ENCODE results near the gene ZBP1.

The ZBP1 gene

DNA sequence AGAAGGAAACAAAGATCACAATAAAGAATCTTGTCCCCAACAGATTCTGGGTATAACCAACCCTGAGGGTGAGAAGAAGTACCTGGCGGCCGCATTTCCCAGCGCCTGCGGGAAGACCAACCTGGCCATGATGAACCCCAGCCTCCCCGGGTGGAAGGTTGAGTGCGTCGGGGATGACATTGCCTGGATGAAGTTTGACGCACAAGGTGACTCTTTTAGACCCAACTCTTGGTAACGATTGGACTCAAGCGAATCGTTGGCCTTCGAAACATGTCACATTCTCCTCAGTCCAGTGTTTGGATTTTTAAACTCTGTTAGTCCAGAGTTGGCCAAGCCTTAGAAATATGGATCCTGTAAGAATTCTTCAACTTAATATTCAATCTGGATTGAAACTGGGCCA is 56.7 kb downstream of the ZBP1 start:
- TF ChIP-seq, protein P1, sequence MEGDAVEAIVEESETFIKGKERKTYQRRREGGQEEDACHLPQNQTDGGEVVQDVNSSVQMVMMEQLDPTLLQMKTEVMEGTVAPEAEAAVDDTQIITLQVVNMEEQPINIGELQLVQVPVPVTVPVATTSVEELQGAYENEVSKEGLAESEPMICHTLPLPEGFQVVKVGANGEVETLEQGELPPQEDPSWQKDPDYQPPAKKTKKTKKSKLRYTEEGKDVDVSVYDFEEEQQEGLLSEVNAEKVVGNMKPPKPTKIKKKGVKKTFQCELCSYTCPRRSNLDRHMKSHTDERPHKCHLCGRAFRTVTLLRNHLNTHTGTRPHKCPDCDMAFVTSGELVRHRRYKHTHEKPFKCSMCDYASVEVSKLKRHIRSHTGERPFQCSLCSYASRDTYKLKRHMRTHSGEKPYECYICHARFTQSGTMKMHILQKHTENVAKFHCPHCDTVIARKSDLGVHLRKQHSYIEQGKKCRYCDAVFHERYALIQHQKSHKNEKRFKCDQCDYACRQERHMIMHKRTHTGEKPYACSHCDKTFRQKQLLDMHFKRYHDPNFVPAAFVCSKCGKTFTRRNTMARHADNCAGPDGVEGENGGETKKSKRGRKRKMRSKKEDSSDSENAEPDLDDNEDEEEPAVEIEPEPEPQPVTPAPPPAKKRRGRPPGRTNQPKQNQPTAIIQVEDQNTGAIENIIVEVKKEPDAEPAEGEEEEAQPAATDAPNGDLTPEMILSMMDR (IDR thresholded peaks at IDR 0.05) = no peak

DNA sequence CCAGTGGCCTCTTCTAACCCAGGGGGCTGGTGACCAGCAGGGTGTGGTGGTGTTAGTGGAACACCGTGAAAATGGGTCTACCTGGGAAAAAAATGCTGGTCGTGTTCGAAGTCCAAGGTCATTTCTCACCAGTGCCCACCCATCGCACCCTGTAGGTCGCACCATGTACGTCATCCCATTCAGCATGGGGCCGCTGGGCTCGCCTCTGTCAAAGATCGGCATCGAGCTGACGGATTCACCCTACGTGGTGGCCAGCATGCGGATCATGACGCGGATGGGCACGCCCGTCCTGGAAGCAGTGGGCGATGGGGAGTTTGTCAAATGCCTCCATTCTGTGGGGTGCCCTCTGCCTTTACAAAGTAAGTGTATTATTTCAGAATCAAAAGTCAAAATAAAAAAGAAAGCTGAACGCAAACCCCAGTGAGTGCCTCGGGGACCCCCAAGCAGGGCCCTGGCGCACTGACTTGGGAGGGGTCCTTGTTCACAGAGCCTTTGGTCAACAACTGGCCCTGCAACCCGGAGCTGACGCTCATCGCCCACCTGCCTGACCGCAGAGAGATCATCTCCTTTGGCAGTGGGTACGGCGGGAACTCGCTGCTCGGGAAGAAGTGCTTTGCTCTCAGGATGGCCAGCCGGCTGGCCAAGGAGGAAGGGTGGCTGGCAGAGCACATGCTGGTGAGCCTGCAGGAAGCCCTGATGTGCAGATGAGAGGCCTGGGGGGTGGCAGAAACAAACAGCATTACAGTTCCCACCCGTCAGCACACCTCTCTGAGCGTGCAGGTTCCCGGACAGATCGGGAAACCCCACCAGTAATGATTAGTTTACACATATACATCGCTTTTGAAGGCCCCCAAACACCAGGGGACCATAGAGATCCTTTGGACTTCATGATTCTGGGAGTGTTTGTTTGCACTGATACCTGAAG is 57.4 kb downstream of the ZBP1 start:
- TF ChIP-seq, protein P1 (IDR thresholded peaks at IDR 0.05) = no peak

DNA sequence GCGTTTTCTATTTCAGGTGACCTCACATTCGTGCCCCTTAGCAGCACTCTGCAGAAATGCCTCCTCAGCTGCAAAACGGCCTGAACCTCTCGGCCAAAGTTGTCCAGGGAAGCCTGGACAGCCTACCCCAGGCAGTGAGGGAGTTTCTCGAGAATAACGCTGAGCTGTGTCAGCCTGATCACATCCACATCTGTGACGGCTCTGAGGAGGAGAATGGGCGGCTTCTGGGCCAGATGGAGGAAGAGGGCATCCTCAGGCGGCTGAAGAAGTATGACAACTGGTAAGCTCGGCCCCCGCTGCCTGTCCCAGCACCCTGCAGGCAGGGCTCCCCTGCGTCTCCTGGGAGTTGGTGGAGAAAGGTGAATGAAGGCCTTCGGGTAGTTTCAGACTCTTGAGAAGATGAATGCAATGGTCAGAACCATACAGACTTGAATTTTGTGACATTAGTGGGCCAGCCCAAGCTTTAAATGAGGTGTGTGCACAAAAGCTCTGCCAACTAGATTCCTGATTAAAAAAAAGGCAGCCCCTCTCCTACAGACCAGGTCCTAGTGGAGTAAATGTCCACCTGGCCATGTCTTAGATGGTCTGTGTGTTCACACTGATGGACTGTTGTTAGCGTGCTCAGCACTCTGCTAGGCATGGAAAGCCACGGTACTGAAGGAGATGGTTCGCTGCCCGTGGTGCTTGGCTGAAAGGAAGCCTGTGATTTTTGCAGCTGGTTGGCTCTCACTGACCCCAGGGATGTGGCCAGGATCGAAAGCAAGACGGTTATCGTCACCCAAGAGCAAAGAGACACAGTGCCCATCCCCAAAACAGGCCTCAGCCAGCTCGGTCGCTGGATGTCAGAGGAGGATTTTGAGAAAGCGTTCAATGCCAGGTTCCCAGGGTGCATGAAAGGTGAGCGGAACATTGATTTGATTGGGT is 58.6 kb downstream of the ZBP1 start:
- TF ChIP-seq, protein P1 (IDR thresholded peaks at IDR 0.05) = no peak

DNA sequence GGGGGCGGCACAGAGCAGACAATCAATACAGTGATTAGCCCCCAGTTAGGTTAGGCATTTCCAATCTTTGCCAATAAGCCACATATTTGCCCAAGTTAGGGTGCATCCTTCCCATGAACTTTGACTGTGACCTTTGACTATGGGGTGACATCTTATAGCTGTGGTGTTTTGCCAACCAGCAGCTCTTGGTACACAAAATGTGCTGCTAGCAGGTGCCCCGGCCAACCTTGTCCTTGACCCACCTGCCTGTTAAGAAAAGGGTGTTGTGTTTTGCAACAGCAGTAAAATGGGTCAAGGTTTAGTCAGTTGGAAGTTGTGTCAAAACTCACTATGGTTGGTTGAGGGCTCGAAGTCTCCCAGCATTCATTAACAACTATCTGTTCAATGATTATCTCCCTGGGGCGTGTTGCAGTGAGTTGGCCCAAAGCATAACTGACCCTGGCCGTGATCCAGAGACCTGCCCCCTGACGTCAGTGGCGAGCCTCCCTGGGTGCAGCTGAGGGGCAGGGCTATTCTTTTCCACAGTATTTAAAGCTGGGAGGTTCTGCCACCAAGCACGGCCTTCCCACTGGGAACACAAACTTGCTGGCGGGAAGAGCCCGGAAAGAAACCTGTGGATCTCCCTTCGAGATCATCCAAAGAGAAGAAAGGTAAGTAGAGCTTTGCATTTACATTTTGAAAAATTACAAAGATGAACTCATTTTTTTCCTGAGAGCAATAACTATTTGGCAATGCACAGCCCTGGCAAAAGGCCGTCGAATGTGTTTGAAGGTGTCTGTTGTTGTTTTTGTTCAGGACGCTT is 59.5 kb downstream of the ZBP1 start, which contains the start of gene PCK1:
TSS of gene PCK1 (plus strand) at position 557 of the 802 bp plus-strand sequence. CDS start 302 bp downstream, outside the sequence.
- TF ChIP-seq, protein P1 (IDR thresholded peaks at IDR 0.05) = no peak

DNA sequence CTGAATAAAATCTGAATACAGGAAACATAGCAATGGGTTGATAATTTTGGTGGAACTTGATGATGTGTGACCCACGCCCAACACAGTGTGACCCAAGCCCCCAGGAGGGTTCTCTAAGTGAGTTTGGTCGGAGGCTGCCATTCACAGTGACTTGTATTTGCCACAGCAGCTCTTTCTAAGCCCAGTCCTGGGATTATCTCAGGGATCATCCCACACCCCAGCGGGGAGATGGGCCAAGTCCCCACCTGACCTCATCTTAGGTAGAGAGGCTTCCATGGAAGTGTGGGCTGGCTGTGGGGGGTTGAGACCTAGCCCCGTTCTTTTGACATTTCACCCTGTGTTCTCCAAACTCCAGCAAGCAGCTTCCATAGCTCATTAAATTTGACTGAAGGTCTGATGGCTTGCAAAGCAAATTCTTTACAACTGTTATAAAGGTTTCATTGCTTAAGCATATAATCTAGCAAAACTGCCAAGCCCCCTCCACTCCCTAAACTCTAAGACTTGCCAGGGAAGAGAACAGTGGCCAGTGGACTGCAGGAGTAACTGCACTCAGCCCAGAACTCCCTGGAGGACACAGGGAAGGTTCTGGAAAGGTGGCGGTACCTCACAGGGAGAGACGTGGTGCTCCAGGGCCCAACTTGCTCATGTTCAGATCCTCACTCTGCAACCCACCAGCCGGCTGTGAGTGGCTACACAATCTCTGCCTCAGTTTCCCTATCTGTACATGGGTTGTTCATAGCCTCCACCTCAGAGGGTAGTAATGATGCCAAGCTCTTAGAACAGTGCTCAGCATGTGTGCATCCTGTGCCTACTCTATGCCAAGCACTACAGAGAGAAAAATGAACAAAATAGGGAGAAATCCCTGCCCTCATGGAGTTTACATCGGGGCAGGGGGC is 60.3 kb downstream of the ZBP1 start:
- TF ChIP-seq, protein P1 (IDR thresholded peaks at IDR 0.05) = no peak

DNA sequence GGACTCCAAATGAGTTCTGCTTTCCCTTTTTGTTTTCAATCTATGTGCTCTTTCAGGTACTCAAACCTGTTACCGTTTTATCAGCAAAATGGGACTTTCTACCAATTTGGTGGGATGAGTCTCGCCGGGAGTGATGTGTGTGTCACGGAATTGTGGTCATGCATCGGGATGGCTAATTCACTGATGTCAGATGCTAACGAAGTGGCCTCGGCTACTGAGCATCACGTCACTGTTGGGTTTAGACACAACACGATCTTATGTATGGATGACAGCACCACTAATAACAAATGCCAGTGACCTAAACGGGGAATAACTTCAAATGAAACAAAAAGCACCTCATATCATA is 61.0 kb downstream of the ZBP1 start:
- TF ChIP-seq, protein P1 (IDR thresholded peaks at IDR 0.05) = no peak

Data from LNCAP (cell line).